T-helper 1 cell treated with Interleukin-12 subunit alpha and Interleukin-12 subunit beta and Interleukin-4 antibody, amounts not matched to agents 30 μg/mL and 1 μg/mL, for 36 hours (primary cell): ENCODE data around the gene FRMPD3.

Source experiments
- H3K27ac Mint-ChIP-seq: one replicate; pipeline ENCODE4 v1.8.0; 2021; ENCODE audit warnings: mild to moderate bottlenecking, mixed read lengths
- H3K27me3 Mint-ChIP-seq: one replicate; pipeline ENCODE4 v1.8.0; 2021; ENCODE audit warnings: low read depth, mixed read lengths
- H3K36me3 Mint-ChIP-seq: one replicate; pipeline ENCODE4 v1.8.0; 2021; ENCODE audit warnings: low read depth, mixed read lengths
- H3K4me1 Mint-ChIP-seq: one replicate; pipeline ENCODE4 v1.8.0; 2021; ENCODE audit warnings: low read depth, mixed read lengths
- H3K4me3 Mint-ChIP-seq: one replicate; pipeline ENCODE4 v1.8.0; 2021; ENCODE audit warnings: mild to moderate bottlenecking, moderate library complexity, mixed read lengths
- H3K9me3 Mint-ChIP-seq: one replicate; pipeline ENCODE4 v1.8.0; 2021; ENCODE audit warnings: mixed read lengths

FRMPD3 gene

GRCh38 chrX:107448998-107449835 lies at the start of gene FRMPD3:
TSS of gene FRMPD3 (plus strand) at chrX:107449652. CDS start at chrX:107526589, 76,937 bp downstream.
- Mint-ChIP-seq H3K27me3 (peaks cover 46% of the 10 kb centered on the region), H3K27ac (no peak within 1 kb of the TSS), H3K4me3 (peak within 1 kb of the TSS; percentile 57), H3K4me1 (peaks cover 8% of the 10 kb centered on the region), H3K9me3 (no peaks in the 10 kb centered on the region), H3K36me3 (no peaks in the 10 kb centered on the region)

DNA sequence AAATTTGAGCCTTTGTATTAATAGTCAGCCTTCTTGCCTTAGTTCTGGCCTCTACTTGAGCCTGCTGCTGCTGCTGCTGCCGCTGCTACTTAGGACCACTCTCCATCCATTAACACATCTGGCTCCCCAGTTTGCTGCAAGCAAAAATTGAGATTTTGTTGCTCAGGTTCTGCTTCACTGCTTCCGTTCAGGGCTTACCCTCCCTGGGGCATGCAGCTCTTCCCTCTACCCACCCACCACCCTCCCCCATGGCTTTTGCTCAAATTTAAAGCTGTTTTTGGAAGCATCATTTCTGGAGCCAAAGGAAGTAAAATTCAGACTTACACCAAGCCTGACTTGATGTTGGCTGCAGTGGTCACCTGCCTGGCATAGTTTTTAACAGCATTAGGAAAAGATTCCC lies 28.9 kb upstream of the FRMPD3 start:
- H3K4me3 Mint-ChIP-seq: no peak overlapping the region
- H3K9me3 Mint-ChIP-seq: no peaks in the 10 kb centered on the region
- no peaks in the 10 kb centered on the region for H3K36me3 Mint-ChIP-seq
- no peaks in the 10 kb centered on the region for H3K4me1 Mint-ChIP-seq
- no peak overlapping the region for H3K27ac Mint-ChIP-seq
- peaks cover 3% of the 10 kb centered on the region for H3K27me3 Mint-ChIP-seq

GRCh38 chrX:107421337-107421861 lies 28.1 kb upstream of the FRMPD3 start:
- no peak overlapping the region for H3K27ac Mint-ChIP-seq
- H3K9me3 Mint-ChIP-seq: no peaks in the 10 kb centered on the region
- H3K4me1 Mint-ChIP-seq: no peaks in the 10 kb centered on the region
- H3K36me3 Mint-ChIP-seq: no peaks in the 10 kb centered on the region
- H3K4me3 Mint-ChIP-seq: no peak overlapping the region
- peaks cover 3% of the 10 kb centered on the region for H3K27me3 Mint-ChIP-seq

- H3K4me3 Mint-ChIP-seq: no peak overlapping the region
- peaks cover 3% of the 10 kb centered on the region for H3K27me3 Mint-ChIP-seq
- H3K27ac Mint-ChIP-seq: no peak overlapping the region
- no peaks in the 10 kb centered on the region for H3K36me3 Mint-ChIP-seq
- H3K4me1 Mint-ChIP-seq: no peaks in the 10 kb centered on the region
- H3K9me3 Mint-ChIP-seq: no peaks in the 10 kb centered on the region
These were observed 20.4 kb upstream of the FRMPD3 start for GRCh38 chrX:107429090-107429489.

DNA sequence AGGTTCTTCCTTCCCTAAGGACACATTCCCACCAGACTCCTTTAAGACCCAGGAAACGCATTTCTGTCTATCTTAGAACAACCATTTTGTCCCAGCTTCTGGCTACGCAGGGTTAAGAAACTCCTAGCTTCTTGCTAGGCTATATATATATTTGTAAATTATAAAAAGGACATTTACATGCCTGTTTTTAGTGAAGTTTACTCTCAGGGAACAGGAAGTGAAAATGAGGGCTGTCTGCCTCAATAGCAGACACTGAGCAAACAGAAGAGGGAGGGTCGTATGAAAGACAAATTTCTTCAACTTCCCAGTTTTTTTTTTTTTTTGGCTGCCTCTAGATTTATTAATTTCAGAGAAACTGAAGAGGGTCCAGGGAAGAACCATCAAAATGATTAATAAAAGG lies 9.3 kb upstream of the FRMPD3 start:
- no peak overlapping the region for H3K4me3 Mint-ChIP-seq
- no peaks in the 10 kb centered on the region for H3K9me3 Mint-ChIP-seq
- no peaks in the 10 kb centered on the region for H3K36me3 Mint-ChIP-seq
- H3K27ac Mint-ChIP-seq: no peak overlapping the region
- H3K4me1 Mint-ChIP-seq: no peaks in the 10 kb centered on the region
- peaks cover 3% of the 10 kb centered on the region for H3K27me3 Mint-ChIP-seq

- H3K4me3 Mint-ChIP-seq: no peak overlapping the region
- H3K27me3 Mint-ChIP-seq: peaks cover 3% of the 10 kb centered on the region
- no peaks in the 10 kb centered on the region for H3K4me1 Mint-ChIP-seq
- H3K36me3 Mint-ChIP-seq: no peaks in the 10 kb centered on the region
- no peak overlapping the region for H3K27ac Mint-ChIP-seq
- H3K9me3 Mint-ChIP-seq: no peaks in the 10 kb centered on the region
These were observed 8.8 kb upstream of the FRMPD3 start for GRCh38 chrX:107440692-107441091.

DNA sequence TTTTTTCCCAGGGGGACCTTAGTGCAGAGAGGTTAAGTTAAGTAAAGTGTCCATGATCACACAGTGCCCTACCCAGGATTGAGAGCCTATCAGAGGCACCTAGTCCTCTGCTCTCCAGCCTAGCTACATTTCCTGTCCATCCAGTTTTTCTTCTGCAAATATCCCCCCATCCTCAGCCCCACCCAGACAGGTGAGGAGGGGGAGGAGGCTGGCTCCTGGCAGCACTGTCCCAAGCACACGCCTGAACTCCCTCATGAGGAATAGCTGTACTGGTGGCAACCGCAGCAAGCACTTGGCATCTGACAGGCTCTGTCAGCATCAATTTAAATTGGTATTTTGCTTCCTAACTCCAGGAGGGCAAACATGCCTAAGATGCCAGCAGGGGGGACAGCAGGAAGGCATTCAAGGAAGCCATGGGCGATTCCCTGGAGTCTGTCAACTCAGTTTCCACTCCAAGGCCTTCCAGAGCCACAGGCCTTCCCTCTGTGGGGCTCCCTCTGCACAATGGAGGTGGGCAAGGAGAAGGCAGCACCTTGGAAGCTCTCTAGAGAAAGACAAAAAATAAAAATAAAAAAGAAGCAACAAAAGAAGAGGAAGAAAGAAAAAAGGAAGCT lies 6.4 kb upstream of the FRMPD3 start:
- no peaks in the 10 kb centered on the region for H3K36me3 Mint-ChIP-seq
- H3K27ac Mint-ChIP-seq: no peak overlapping the region
- no peak overlapping the region for H3K4me3 Mint-ChIP-seq
- peaks cover 14% of the 10 kb centered on the region for H3K27me3 Mint-ChIP-seq
- H3K4me1 Mint-ChIP-seq: no peaks in the 10 kb centered on the region
- no peaks in the 10 kb centered on the region for H3K9me3 Mint-ChIP-seq

DNA sequence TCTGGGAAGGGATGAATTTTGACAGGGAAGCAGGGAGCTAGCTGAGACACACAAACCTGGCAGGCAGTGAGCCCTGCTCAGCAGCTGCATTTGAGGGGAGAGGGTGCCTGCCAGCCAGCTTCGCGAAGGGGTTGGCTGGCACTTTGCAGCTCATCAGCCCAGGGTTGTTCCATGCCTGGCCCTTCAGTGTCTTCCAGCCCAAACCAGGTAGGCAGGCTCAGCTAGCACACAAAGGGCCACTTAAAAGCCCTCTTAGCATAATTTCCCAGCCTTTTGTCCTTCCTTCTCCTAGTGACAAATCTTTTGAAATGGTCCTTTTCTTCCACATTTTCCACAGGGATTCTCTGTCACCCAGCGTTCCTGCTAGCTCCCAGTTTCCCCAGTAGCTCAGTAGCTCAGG lies 4.3 kb upstream of the FRMPD3 start:
- no peaks in the 10 kb centered on the region for H3K36me3 Mint-ChIP-seq
- peaks cover 24% of the 10 kb centered on the region for H3K27me3 Mint-ChIP-seq
- no peaks in the 10 kb centered on the region for H3K9me3 Mint-ChIP-seq
- peaks cover 3% of the 10 kb centered on the region for H3K4me1 Mint-ChIP-seq
- H3K4me3 Mint-ChIP-seq: no peak overlapping the region
- H3K27ac Mint-ChIP-seq: no peak overlapping the region

GRCh38 chrX:107445631-107446030 lies 3.8 kb upstream of the FRMPD3 start:
- Mint-ChIP-seq H3K4me3 (no peak overlapping the region), H3K27me3 (peaks cover 29% of the 10 kb centered on the region), H3K4me1 (peaks cover 5% of the 10 kb centered on the region), H3K36me3 (no peaks in the 10 kb centered on the region), H3K9me3 (no peaks in the 10 kb centered on the region), H3K27ac (no peak overlapping the region)

GRCh38 chrX:107447642-107448041 lies 1.8 kb upstream of the FRMPD3 start:
- no peak overlapping the region for H3K4me3 Mint-ChIP-seq
- peaks cover 46% of the 10 kb centered on the region for H3K27me3 Mint-ChIP-seq
- peaks cover 8% of the 10 kb centered on the region for H3K4me1 Mint-ChIP-seq
- no peak overlapping the region for H3K27ac Mint-ChIP-seq
- no peaks in the 10 kb centered on the region for H3K36me3 Mint-ChIP-seq
- H3K9me3 Mint-ChIP-seq: no peaks in the 10 kb centered on the region

DNA sequence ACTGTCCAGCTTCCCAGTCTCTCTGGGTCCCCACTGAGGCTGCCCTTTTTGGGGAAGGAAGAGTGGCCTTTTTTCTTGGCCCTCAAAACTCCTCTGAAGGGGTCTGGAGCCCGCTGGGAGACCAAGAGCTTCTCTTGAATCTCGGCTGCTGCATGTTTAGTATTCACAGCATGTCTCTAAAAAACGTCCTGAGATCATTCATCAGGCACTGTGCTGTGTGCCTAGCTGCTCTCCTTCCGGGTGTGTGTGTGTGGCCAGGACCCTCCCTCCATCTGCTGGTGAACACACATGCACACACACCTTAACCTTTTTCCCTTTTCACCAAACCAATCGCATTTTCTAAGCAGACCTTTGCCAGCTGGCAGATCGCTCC lies 841 bp upstream of the FRMPD3 start:
- no peak overlapping the region for H3K27ac Mint-ChIP-seq
- H3K27me3 Mint-ChIP-seq: peaks cover 46% of the 10 kb centered on the region
- H3K36me3 Mint-ChIP-seq: no peaks in the 10 kb centered on the region
- H3K4me1 Mint-ChIP-seq: peaks cover 8% of the 10 kb centered on the region
- H3K4me3 Mint-ChIP-seq: no peak overlapping the region
- no peaks in the 10 kb centered on the region for H3K9me3 Mint-ChIP-seq

- Mint-ChIP-seq H3K4me3 (peak overlapping the region; percentile 57), H3K27ac (no peak overlapping the region)
These were observed 1.5 kb downstream of the FRMPD3 start for GRCh38 chrX:107450823-107451509.

DNA sequence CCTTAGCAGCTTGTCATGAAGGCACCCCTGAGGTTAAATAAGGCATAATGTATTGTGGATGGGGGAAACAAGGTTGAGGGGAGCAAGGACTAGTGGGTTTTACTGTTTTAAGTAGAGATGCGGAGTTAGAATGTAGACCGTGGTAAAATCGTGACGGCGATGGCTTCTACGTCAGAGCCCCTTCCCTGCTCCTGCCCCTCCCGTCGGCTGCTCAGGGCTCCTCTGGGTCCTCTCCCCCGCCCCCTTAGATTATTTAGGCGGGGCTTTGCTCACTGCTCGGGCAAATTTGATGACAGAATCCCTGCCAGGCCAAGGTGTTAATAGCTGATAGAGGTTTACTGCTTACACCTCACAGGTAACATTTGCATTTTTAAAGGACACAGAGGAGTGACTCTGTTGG lies 2.3 kb downstream of the FRMPD3 start:
- H3K4me1 Mint-ChIP-seq: peaks cover 8% of the 10 kb centered on the region
- peaks cover 46% of the 10 kb centered on the region for H3K27me3 Mint-ChIP-seq
- no peaks in the 10 kb centered on the region for H3K36me3 Mint-ChIP-seq
- no peak overlapping the region for H3K27ac Mint-ChIP-seq
- H3K9me3 Mint-ChIP-seq: no peaks in the 10 kb centered on the region
- no peak overlapping the region for H3K4me3 Mint-ChIP-seq

More at GRCh38 chrX:107450823-107451509, 1.5 kb downstream of the FRMPD3 start:
- H3K36me3 Mint-ChIP-seq: no peaks in the 10 kb centered on the region
- H3K9me3 Mint-ChIP-seq: no peaks in the 10 kb centered on the region
- H3K27me3 Mint-ChIP-seq: peaks cover 46% of the 10 kb centered on the region
- peaks cover 8% of the 10 kb centered on the region for H3K4me1 Mint-ChIP-seq

- Mint-ChIP-seq H3K4me1 (peaks cover 8% of the 10 kb centered on the region), H3K36me3 (no peaks in the 10 kb centered on the region), H3K27me3 (peaks cover 43% of the 10 kb centered on the region), H3K27ac (no peak overlapping the region), H3K4me3 (no peak overlapping the region), H3K9me3 (no peaks in the 10 kb centered on the region)
These were observed 3.1 kb downstream of the FRMPD3 start for GRCh38 chrX:107452581-107452980.
